ENCODE data around the gene SPRED3.

Gene SPRED3

GRCh38 chr19:38374332-38375097, 14.0 kb upstream of the SPRED3 start, which contains the start of gene PSMD8:
TSS of gene PSMD8 (plus strand) at chr19:38374571. CDS start at chr19:38374602, 31 bp downstream.
- TF ChIP-seq SIN3A (IDR thresholded peaks at IDR 0.05; ENCODE audit: borderline replicate concordance, insufficient read depth, low read length) = peak; percentile 59; the same call in 1 of the 2 replicates
- peak; percentile 23 for TF ChIP-seq FOXP2 (optimal IDR thresholded peaks at IDR 0.05; ENCODE audit: borderline replicate concordance, extremely low read depth, extremely low read length, insufficient read depth)
- TF ChIP-seq, protein P1, sequence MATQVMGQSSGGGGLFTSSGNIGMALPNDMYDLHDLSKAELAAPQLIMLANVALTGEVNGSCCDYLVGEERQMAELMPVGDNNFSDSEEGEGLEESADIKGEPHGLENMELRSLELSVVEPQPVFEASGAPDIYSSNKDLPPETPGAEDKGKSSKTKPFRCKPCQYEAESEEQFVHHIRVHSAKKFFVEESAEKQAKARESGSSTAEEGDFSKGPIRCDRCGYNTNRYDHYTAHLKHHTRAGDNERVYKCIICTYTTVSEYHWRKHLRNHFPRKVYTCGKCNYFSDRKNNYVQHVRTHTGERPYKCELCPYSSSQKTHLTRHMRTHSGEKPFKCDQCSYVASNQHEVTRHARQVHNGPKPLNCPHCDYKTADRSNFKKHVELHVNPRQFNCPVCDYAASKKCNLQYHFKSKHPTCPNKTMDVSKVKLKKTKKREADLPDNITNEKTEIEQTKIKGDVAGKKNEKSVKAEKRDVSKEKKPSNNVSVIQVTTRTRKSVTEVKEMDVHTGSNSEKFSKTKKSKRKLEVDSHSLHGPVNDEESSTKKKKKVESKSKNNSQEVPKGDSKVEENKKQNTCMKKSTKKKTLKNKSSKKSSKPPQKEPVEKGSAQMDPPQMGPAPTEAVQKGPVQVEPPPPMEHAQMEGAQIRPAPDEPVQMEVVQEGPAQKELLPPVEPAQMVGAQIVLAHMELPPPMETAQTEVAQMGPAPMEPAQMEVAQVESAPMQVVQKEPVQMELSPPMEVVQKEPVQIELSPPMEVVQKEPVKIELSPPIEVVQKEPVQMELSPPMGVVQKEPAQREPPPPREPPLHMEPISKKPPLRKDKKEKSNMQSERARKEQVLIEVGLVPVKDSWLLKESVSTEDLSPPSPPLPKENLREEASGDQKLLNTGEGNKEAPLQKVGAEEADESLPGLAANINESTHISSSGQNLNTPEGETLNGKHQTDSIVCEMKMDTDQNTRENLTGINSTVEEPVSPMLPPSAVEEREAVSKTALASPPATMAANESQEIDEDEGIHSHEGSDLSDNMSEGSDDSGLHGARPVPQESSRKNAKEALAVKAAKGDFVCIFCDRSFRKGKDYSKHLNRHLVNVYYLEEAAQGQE (IDR thresholded peaks at IDR 0.05; ENCODE audit: insufficient read depth in 1 of 2, low read depth in 2 of 2, low read length in 2 of 2) = peak in 1 of 2 experiments; percentile 72; a peak in 2 of 4 replicates
- TF ChIP-seq POLR2AphosphoS5 (IDR thresholded peaks at IDR 0.05; ENCODE audit: low read depth, low read length) = peak; percentile 95
- TF ChIP-seq TAF1 (IDR thresholded peaks at IDR 0.05; ENCODE audit: borderline replicate concordance, insufficient read depth, low read length) = peak; percentile 98

GRCh38 chr19:38375098-38375493, 13.4 kb upstream of the SPRED3 start:
- no peak for TF ChIP-seq FOXP2 (optimal IDR thresholded peaks at IDR 0.05; ENCODE audit: borderline replicate concordance, extremely low read depth, extremely low read length, insufficient read depth)
- TF ChIP-seq, protein P1 (IDR thresholded peaks at IDR 0.05; ENCODE audit: insufficient read depth in 1 of 2, low read depth in 2 of 2, low read length in 2 of 2) = no peak
- TF ChIP-seq POLR2AphosphoS5 (IDR thresholded peaks at IDR 0.05; ENCODE audit: low read depth, low read length) = no peak
- no peak for TF ChIP-seq TAF1 (IDR thresholded peaks at IDR 0.05; ENCODE audit: borderline replicate concordance, insufficient read depth, low read length)
- TF ChIP-seq SIN3A (IDR thresholded peaks at IDR 0.05; ENCODE audit: borderline replicate concordance, insufficient read depth, low read length) = no peak

- TF ChIP-seq TAF1 (IDR thresholded peaks at IDR 0.05; ENCODE audit: borderline replicate concordance, insufficient read depth, low read length) = no peak
- TF ChIP-seq, protein P1 (IDR thresholded peaks at IDR 0.05; ENCODE audit: insufficient read depth in 1 of 2, low read depth in 2 of 2, low read length in 2 of 2) = no peak
- no peak for TF ChIP-seq SIN3A (IDR thresholded peaks at IDR 0.05; ENCODE audit: borderline replicate concordance, insufficient read depth, low read length)
- TF ChIP-seq POLR2AphosphoS5 (IDR thresholded peaks at IDR 0.05; ENCODE audit: low read depth, low read length) = no peak
- no peak for TF ChIP-seq FOXP2 (optimal IDR thresholded peaks at IDR 0.05; ENCODE audit: borderline replicate concordance, extremely low read depth, extremely low read length, insufficient read depth)
Measured at GRCh38 chr19:38375748-38376147, 12.7 kb upstream of the SPRED3 start.

DNA sequence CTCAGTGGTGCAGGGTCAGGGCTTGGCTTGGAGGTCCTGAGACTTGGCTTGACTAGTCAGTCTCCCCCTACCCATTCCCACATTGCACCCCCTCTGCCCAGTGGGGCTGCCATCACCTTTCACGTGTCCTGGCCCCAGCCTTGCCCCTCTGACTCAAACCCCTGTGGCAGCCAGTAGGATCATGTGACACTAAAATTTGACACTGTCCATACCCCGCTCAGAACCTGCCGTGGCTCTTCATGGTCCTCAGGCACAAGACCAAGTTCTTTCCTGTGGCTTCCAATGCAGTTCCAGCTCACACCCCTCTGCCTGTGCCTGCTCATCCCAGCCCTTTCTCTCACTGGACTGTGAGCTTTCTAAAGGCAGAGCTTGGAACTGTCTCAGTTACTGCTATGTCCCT, 11.9 kb upstream of the SPRED3 start:
- TF ChIP-seq FOXP2 (optimal IDR thresholded peaks at IDR 0.05; ENCODE audit: borderline replicate concordance, extremely low read depth, extremely low read length, insufficient read depth) (no peak), TAF1 (IDR thresholded peaks at IDR 0.05; ENCODE audit: borderline replicate concordance, insufficient read depth, low read length) (no peak), SIN3A (IDR thresholded peaks at IDR 0.05; ENCODE audit: borderline replicate concordance, insufficient read depth, low read length) (no peak), POLR2AphosphoS5 (IDR thresholded peaks at IDR 0.05; ENCODE audit: low read depth, low read length) (no peak)
- TF ChIP-seq, protein P1 (IDR thresholded peaks at IDR 0.05; ENCODE audit: insufficient read depth in 1 of 2, low read depth in 2 of 2, low read length in 2 of 2) = no peak
